A549 (cell line): ENCODE results near the gene PPM1H. TPM values are rescaled to one million over a fixed set of nuclear protein-coding genes. Genes with fewer than 3 reads are reported as not detected.

Experiments used
- CEBPB ChIP-seq, 2 experiments: fragments of >200 bp in 1 of 2; sonication (Bioruptor Twin) in 1 of 2; formaldehyde crosslinking in 1 of 2; IDR thresholded peaks; 2 replicates each; pipeline ENCODE4 v1.6.1; 2012 to 2016
- CHD2 ChIP-seq: fragments of 150-350 bp; IDR thresholded peaks from 2 replicates; pipeline ENCODE4 v1.6.1; 2014; ENCODE audit warnings: low read length; ENCODE audit not compliant: partially characterized antibody
- EP300 ChIP-seq, 2 experiments: fragments of >200 bp; sonication (Bioruptor Twin); formaldehyde crosslinking; IDR thresholded peaks; 2 replicates in 1 of 2; 3 replicates in 1 of 2; pipeline ENCODE4 v1.6.1; 2016 to 2017
- ESRRA ChIP-seq: fragments of 150-350 bp; IDR thresholded peaks from 2 replicates; pipeline ENCODE4 v1.6.1; 2014; ENCODE audit warnings: mild to moderate bottlenecking, low read length, borderline replicate concordance
- FOSL2 ChIP-seq, 2 experiments: fragments of 450-650 bp in 1 of 2; fragments of >200 bp in 1 of 2; sonication (Bioruptor Twin) in 1 of 2; formaldehyde crosslinking; IDR thresholded peaks; 2 replicates each; pipeline versions ENCODE4 v1.5.0 to v1.6.1; 2016 to 2020; ENCODE audit warnings: mild to moderate bottlenecking in 1 of 2, moderate library complexity in 1 of 2
- FOXS1 ChIP-seq: fragments of 250-450 bp; sonication (Bioruptor Pico); IDR thresholded peaks from 2 replicates; pipeline ENCODE4 v1.5.0; 2020; ENCODE audit warnings: mild to moderate bottlenecking, moderate library complexity
- HDAC2 ChIP-seq: fragments of 200-600 bp; sonication (generic); IDR thresholded peaks from 2 replicates; pipeline ENCODE4 v1.6.1; 2016
- HEYL ChIP-seq: fragments of 250-450 bp; sonication (Bioruptor Pico); IDR thresholded peaks from 2 replicates; pipeline ENCODE4 v1.8.0; 2021; ENCODE audit warnings: mild to moderate bottlenecking, moderate library complexity
- HOXA7 ChIP-seq: fragments of 250-450 bp; sonication (Bioruptor Pico); IDR thresholded peaks from 2 replicates; pipeline ENCODE4 v1.5.0; 2020; ENCODE audit warnings: mild to moderate bottlenecking, moderate library complexity
- HOXB13 ChIP-seq: fragments of 250-450 bp; sonication (Bioruptor Pico); IDR thresholded peaks from 2 replicates; pipeline ENCODE4 v1.5.0; 2020; ENCODE audit warnings: low read depth, mild to moderate bottlenecking, moderate library complexity
- JUN ChIP-seq, 2 experiments: fragments of >200 bp; sonication (Bioruptor Twin); formaldehyde crosslinking; IDR thresholded peaks; 2 replicates in 1 of 2; 3 replicates in 1 of 2; pipeline ENCODE4 v1.6.1; 2016 to 2017
- JUNB ChIP-seq: fragments of >200 bp; sonication (Bioruptor Twin); formaldehyde crosslinking; IDR thresholded peaks from 2 replicates; pipeline ENCODE4 v1.6.1; 2016
- MAFK ChIP-seq: fragments of 450-650 bp; IDR thresholded peaks from 2 replicates; pipeline ENCODE4 v1.6.1; 2014; ENCODE audit not compliant: partially characterized antibody
- MYC ChIP-seq: IDR thresholded peaks from 2 replicates; pipeline ENCODE4 v1.6.1; 2012; ENCODE audit warnings: mild to moderate bottlenecking, inconsistent platforms, low read length, improper control_type of control experiment, borderline replicate concordance
- NPAS2 ChIP-seq: fragments of 250-450 bp; sonication (Bioruptor Pico); IDR thresholded peaks from 2 replicates; pipeline ENCODE4 v1.8.0; 2022; ENCODE audit warnings: mild to moderate bottlenecking, moderate library complexity, borderline replicate concordance
- POLR2AphosphoS2 ChIP-seq: conservative IDR thresholded peaks from 2 replicates; pipeline ENCODE4 v1.6.1; 2012; ENCODE audit warnings: low read length, improper control_type of control experiment, inconsistent platforms
- RFX5 ChIP-seq: fragments of 450-650 bp; IDR thresholded peaks from 2 replicates; pipeline ENCODE4 v1.7.1; 2014; ENCODE audit warnings: antibody characterized with exemption, mild to moderate bottlenecking, moderate library complexity
- RNF2 ChIP-seq: fragments of 200-600 bp; sonication (generic); IDR thresholded peaks from 2 replicates; pipeline ENCODE4 v1.6.1; 2016; ENCODE audit warnings: low read depth, mild to moderate bottlenecking, antibody characterized with exemption, moderate library complexity, borderline replicate concordance
- SMC3 ChIP-seq: fragments of >200 bp; sonication (Bioruptor Twin); formaldehyde crosslinking; IDR thresholded peaks from 3 replicates; pipeline ENCODE4 v1.6.1; 2018; ENCODE audit warnings: inconsistent platforms
- TFCP2L1 ChIP-seq: fragments of 250-450 bp; sonication (Bioruptor Pico); IDR thresholded peaks from 2 replicates; pipeline ENCODE4 v1.5.0; 2021; ENCODE audit warnings: mild to moderate bottlenecking
- ZFP36 ChIP-seq: fragments of 450-650 bp; IDR thresholded peaks from 2 replicates; pipeline ENCODE4 v1.6.1; 2014; ENCODE audit warnings: borderline replicate concordance; ENCODE audit not compliant: partially characterized antibody
- ZNF302 ChIP-seq: fragments of 250-450 bp; sonication (Bioruptor Pico); IDR thresholded peaks from 2 replicates; pipeline ENCODE4 v1.9.0; 2021; ENCODE audit warnings: inconsistent platforms, mild to moderate bottlenecking, moderate library complexity
- ZSCAN20 ChIP-seq: fragments of 250-450 bp; sonication (Bioruptor Pico); IDR thresholded peaks from 2 replicates; pipeline ENCODE4 v1.8.0; 2022; ENCODE audit warnings: mild to moderate bottlenecking, moderate library complexity
- polyA plus RNA-seq, 4 experiments: library from polyadenylated mRNA; depleted of rRNA in 3 of 4; stranded (reverse); fragments of >200 nt; fragmentation: RNase III in 1 of 4; extraction: RNeasy Plus Mini Kit Qiagen cat#74134 plus additional on column Dnase treatment in 1 of 4; gene quantifications; 2 replicates in 3 of 4; 3 replicates in 1 of 4; pipeline ENCODE4 v1.2.3, GENCODE V29; 2011 to 2017
- TF ChIP-seq, protein P1 (sequence below): fragments of >200 bp; sonication (Bioruptor Twin); formaldehyde crosslinking; IDR thresholded peaks from 3 replicates; pipeline ENCODE4 v1.6.1; 2016
- TF ChIP-seq, protein P2 (sequence below): fragments of 250-450 bp; sonication (Bioruptor Pico); IDR thresholded peaks from 2 replicates; pipeline ENCODE4 v1.5.0; 2021; ENCODE audit warnings: mild to moderate bottlenecking, moderate library complexity, borderline replicate concordance
- TF ChIP-seq, protein P3 (sequence below): IDR thresholded peaks from 2 replicates; pipeline ENCODE4 v1.6.1; 2012; ENCODE audit warnings: low read depth, borderline replicate concordance
- TF ChIP-seq, protein P4 (sequence below): IDR thresholded peaks from 2 replicates; pipeline ENCODE4 v1.6.1; 2012
- TF ChIP-seq, protein P5 (sequence below): fragments of 450-650 bp; IDR thresholded peaks from 2 replicates; pipeline ENCODE4 v1.6.1; 2014; ENCODE audit warnings: antibody characterized with exemption

PPM1H gene
- polyA plus RNA-seq, 2 of the 4 experiments (the other 2 are of a cell fraction), result 7.8 TPM

DNA sequence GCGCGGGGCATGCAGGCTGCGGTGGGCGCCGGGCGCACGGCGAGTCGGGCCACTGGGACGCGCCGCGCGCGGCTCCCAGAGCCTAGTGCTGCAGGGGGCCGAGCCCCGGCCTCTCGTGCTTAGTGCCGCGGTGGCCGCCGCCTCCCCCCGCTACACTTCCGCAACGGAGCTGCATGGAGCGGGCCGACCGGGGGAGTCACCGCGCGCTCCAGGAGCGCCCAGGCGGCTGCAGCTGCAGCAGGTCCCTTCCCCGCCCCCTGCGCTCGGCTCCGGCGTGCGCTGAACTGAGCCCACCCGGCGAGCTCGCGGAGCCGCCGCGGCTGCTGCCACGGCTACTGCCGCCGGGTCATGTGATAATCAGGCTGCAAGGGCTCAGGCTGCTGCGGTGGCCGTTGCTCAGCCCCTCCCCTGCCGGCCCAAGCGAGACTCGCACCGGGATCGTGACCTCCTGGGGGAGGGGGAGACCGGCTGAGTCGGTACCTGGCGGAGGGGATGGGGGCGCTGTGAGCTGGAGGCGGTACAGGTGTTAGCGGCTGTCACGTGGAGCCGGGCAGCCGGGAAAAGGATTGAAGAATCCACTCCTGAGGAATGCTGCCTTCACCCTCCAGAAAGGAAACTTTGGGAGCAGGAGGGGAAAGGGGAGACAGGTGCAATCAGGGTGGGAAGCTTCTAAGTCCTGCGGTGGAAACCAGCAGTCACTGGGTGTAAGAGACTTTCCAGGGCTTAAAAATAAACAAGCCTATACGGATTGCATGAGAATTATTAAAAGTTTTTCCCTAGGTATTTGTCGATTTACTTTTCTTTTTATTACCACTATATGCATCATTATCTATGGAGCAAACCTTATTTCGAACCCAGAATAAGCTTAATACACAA is at the start of gene PPM1H (continued):
- no peak for TF ChIP-seq HEYL
- TF ChIP-seq POLR2AphosphoS2, result no peak
- TF ChIP-seq ZSCAN20, result no peak
- no peak for TF ChIP-seq EP300 (IDR thresholded peaks at IDR 0.05)
- no peak for TF ChIP-seq MYC
- TF ChIP-seq, protein P1, sequence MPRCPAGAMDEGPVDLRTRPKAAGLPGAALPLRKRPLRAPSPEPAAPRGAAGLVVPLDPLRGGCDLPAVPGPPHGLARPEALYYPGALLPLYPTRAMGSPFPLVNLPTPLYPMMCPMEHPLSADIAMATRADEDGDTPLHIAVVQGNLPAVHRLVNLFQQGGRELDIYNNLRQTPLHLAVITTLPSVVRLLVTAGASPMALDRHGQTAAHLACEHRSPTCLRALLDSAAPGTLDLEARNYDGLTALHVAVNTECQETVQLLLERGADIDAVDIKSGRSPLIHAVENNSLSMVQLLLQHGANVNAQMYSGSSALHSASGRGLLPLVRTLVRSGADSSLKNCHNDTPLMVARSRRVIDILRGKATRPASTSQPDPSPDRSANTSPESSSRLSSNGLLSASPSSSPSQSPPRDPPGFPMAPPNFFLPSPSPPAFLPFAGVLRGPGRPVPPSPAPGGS, result peak; percentile 77; the same call in 1 of the 3 replicates
- TF ChIP-seq, protein P2, sequence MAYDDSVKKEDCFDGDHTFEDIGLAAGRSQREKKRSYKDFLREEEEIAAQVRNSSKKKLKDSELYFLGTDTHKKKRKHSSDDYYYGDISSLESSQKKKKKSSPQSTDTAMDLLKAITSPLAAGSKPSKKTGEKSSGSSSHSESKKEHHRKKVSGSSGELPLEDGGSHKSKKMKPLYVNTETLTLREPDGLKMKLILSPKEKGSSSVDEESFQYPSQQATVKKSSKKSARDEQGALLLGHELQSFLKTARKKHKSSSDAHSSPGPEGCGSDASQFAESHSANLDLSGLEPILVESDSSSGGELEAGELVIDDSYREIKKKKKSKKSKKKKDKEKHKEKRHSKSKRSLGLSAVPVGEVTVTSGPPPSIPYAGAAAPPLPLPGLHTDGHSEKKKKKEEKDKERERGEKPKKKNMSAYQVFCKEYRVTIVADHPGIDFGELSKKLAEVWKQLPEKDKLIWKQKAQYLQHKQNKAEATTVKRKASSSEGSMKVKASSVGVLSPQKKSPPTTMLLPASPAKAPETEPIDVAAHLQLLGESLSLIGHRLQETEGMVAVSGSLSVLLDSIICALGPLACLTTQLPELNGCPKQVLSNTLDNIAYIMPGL (CRISPR knock-in tag), result no peak; the same call in 1 of the 2 replicates
- TF ChIP-seq, protein P3, sequence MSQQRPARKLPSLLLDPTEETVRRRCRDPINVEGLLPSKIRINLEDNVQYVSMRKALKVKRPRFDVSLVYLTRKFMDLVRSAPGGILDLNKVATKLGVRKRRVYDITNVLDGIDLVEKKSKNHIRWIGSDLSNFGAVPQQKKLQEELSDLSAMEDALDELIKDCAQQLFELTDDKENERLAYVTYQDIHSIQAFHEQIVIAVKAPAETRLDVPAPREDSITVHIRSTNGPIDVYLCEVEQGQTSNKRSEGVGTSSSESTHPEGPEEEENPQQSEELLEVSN, result peak; percentile 89
- no peak for TF ChIP-seq RFX5
- no peak for TF ChIP-seq MAFK
- TF ChIP-seq ESRRA, result no peak
- no peak for TF ChIP-seq TFCP2L1 (CRISPR knock-in tag)
- TF ChIP-seq HDAC2, result no peak
- no peak for TF ChIP-seq HOXA7 (CRISPR knock-in tag)
- TF ChIP-seq HOXB13 (CRISPR knock-in tag), result no peak
- no peak; a peak in 1 of 4 replicates for TF ChIP-seq CEBPB (IDR thresholded peaks at IDR 0.05)
- no peak for TF ChIP-seq RNF2
- no peak for TF ChIP-seq ZFP36
- TF ChIP-seq JUNB, result no peak
- TF ChIP-seq CHD2, result no peak
- TF ChIP-seq FOXS1 (CRISPR knock-in tag), result no peak
- TF ChIP-seq JUN (IDR thresholded peaks at IDR 0.05), result peak; percentile 44 to 72; a peak in 2 of 5 replicates
- TF ChIP-seq, protein P4, sequence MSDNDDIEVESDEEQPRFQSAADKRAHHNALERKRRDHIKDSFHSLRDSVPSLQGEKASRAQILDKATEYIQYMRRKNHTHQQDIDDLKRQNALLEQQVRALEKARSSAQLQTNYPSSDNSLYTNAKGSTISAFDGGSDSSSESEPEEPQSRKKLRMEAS, result peak; percentile 91
- no peak for TF ChIP-seq ZNF302
- TF ChIP-seq, protein P5, sequence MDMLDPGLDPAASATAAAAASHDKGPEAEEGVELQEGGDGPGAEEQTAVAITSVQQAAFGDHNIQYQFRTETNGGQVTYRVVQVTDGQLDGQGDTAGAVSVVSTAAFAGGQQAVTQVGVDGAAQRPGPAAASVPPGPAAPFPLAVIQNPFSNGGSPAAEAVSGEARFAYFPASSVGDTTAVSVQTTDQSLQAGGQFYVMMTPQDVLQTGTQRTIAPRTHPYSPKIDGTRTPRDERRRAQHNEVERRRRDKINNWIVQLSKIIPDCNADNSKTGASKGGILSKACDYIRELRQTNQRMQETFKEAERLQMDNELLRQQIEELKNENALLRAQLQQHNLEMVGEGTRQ, result peak; percentile 90
- TF ChIP-seq FOSL2 (IDR thresholded peaks at IDR 0.05), result no peak
- 0 out of 2 replicates have a peak, but pooled peaks have one; percentile 19 for TF ChIP-seq FOSL2 (CRISPR knock-in tag; IDR thresholded peaks at IDR 0.05)
- peak; percentile 49 for TF ChIP-seq SMC3
- TF ChIP-seq NPAS2 (CRISPR knock-in tag), result peak; percentile 16; the same call in 1 of the 2 replicates
